Osteoblast (primary cell): ENCODE measurements around the gene EFNB2. TPM values are rescaled to one million over a fixed set of nuclear protein-coding genes. Genes with fewer than 3 reads are reported as not detected.

Experiments
- DNase-seq: peaks from one replicate; pipeline ENCODE4 v3.0.0; 2011; ENCODE audit warnings: low spot score, mixed read lengths; ENCODE audit not compliant: insufficient read length; ENCODE audit errors: missing footprints
- H2AFZ ChIP-seq: 2 replicates; pipeline ENCODE4 v1.6.0; 2011; ENCODE audit warnings: mild to moderate bottlenecking, low read length
- H3K27ac ChIP-seq: 2 replicates; pipeline ENCODE4 v1.5.1; 2011; ENCODE audit warnings: mild to moderate bottlenecking, low read depth, low read length, moderate library complexity
- H3K27me3 ChIP-seq: 2 replicates; pipeline ENCODE4 v1.6.0; 2012; ENCODE audit warnings: mild to moderate bottlenecking, control low read depth, inconsistent platforms, low read length, moderate library complexity; ENCODE audit not compliant: insufficient read depth
- H3K36me3 ChIP-seq: 2 replicates; pipeline ENCODE4 v1.5.1; 2011; ENCODE audit warnings: mild to moderate bottlenecking, low read length, control low read depth, moderate library complexity; ENCODE audit not compliant: insufficient read depth
- H3K4me1 ChIP-seq: 2 replicates; pipeline ENCODE4 v1.5.1; 2011; ENCODE audit warnings: mild to moderate bottlenecking, low read length, control low read depth, moderate library complexity; ENCODE audit not compliant: insufficient read depth
- H3K4me2 ChIP-seq: 2 replicates; pipeline ENCODE4 v1.6.0; 2011; ENCODE audit warnings: mild to moderate bottlenecking, low read length; ENCODE audit not compliant: insufficient read depth
- H3K4me3 ChIP-seq: fragments of 200-600 bp; sonication (generic); 3 replicates; pipeline ENCODE4 v1.5.1; 2012; ENCODE audit warnings: mild to moderate bottlenecking, low read length, inconsistent platforms; ENCODE audit not compliant: insufficient read depth
- H3K79me2 ChIP-seq: 2 replicates; pipeline ENCODE4 v1.6.0; 2012; ENCODE audit warnings: mild to moderate bottlenecking, low read length, control low read depth, inconsistent platforms; ENCODE audit not compliant: insufficient read depth
- H3K9me3 ChIP-seq: 2 replicates; pipeline ENCODE4 v1.5.1; 2011; ENCODE audit warnings: low read depth, low read length, control low read depth
- H4K20me1 ChIP-seq: 2 replicates; pipeline ENCODE4 v1.6.0; 2012; ENCODE audit warnings: mild to moderate bottlenecking, low read length, control low read depth; ENCODE audit not compliant: insufficient read depth
- CTCF ChIP-seq: IDR thresholded peaks from 2 replicates; pipeline ENCODE4 v1.5.1; 2011; ENCODE audit warnings: mild to moderate bottlenecking, low read depth, low read length, moderate library complexity; ENCODE audit errors: extremely low read depth
- total RNA-seq: library from RNA; depleted of rRNA; stranded (reverse); fragments of >200 nt; gene quantifications from 2 replicates; pipeline ENCODE4 v1.2.3, GENCODE V29; 2012

EFNB2 gene
- total RNA-seq, 1 donor, result 17.0 TPM

- Histone ChIP-seq H3K4me3 (peak overlapping the region; percentile 60), H3K4me2 (peak overlapping the region; percentile 84), H3K4me1 (peaks cover 9% of the 10 kb centered on the region), H3K27ac (no peak overlapping the region), H3K27me3 (no peaks in the 10 kb centered on the region), H4K20me1 (no peaks in the 10 kb centered on the region), H3K79me2 (no peaks in the 10 kb centered on the region), H3K36me3 (no peaks in the 10 kb centered on the region), H2AFZ (peak overlapping the region; percentile 83), H3K9me3 (no peaks in the 10 kb centered on the region)
- no peak for TF ChIP-seq CTCF
- DNase-seq, result no peak
These were observed 62.8 kb downstream of the EFNB2 start for GRCh38 chr13:106472621-106473020.

GRCh38 chr13:106471957-106472543 lies 63.4 kb downstream of the EFNB2 start:
- peak overlapping the region; percentile 83 for H2AFZ ChIP-seq
- peak overlapping the region; percentile 84 for H3K4me2 ChIP-seq
- H3K36me3 ChIP-seq, result no peaks in the 10 kb centered on the region
- DNase-seq, result peak; percentile 98
- H3K27me3 ChIP-seq, result no peaks in the 10 kb centered on the region
- H3K27ac ChIP-seq, result no peak overlapping the region
- no peaks in the 10 kb centered on the region for H4K20me1 ChIP-seq
- H3K9me3 ChIP-seq, result no peaks in the 10 kb centered on the region
- no peaks in the 10 kb centered on the region for H3K79me2 ChIP-seq
- peak overlapping the region; percentile 60 for H3K4me3 ChIP-seq
- no peak for TF ChIP-seq CTCF
- H3K4me1 ChIP-seq, result peaks cover 10% of the 10 kb centered on the region

GRCh38 chr13:106470576-106470975 lies 64.9 kb downstream of the EFNB2 start:
- no peak overlapping the region for H3K4me2 ChIP-seq
- H3K9me3 ChIP-seq, result no peaks in the 10 kb centered on the region
- no peak overlapping the region for H3K27ac ChIP-seq
- H3K36me3 ChIP-seq, result no peaks in the 10 kb centered on the region
- no peaks in the 10 kb centered on the region for H4K20me1 ChIP-seq
- no peak for DNase-seq
- no peak for TF ChIP-seq CTCF
- no peaks in the 10 kb centered on the region for H3K27me3 ChIP-seq
- peaks cover 10% of the 10 kb centered on the region for H3K4me1 ChIP-seq
- no peak overlapping the region for H3K4me3 ChIP-seq
- peak overlapping the region; percentile 45 for H2AFZ ChIP-seq
- H3K79me2 ChIP-seq, result no peaks in the 10 kb centered on the region

- TF ChIP-seq CTCF, result no peak
- Histone ChIP-seq H3K4me1 (peaks cover 10% of the 10 kb centered on the region), H3K79me2 (no peaks in the 10 kb centered on the region), H3K9me3 (no peaks in the 10 kb centered on the region), H3K36me3 (no peaks in the 10 kb centered on the region), H3K27me3 (no peaks in the 10 kb centered on the region), H4K20me1 (no peaks in the 10 kb centered on the region), H2AFZ (no peak overlapping the region), H3K27ac (no peak overlapping the region), H3K4me2 (no peak overlapping the region), H3K4me3 (no peak overlapping the region)
- no peak for DNase-seq
These were observed 66.5 kb downstream of the EFNB2 start for GRCh38 chr13:106468744-106469590.
